GDM1 (cell line): ENCODE data around the gene PARVB.

Source experiments
- DNase-seq: peaks from one replicate; lab custom pipeline; 2025; lab: John Stamatoyannopoulos, UW

The PARVB gene

DNA sequence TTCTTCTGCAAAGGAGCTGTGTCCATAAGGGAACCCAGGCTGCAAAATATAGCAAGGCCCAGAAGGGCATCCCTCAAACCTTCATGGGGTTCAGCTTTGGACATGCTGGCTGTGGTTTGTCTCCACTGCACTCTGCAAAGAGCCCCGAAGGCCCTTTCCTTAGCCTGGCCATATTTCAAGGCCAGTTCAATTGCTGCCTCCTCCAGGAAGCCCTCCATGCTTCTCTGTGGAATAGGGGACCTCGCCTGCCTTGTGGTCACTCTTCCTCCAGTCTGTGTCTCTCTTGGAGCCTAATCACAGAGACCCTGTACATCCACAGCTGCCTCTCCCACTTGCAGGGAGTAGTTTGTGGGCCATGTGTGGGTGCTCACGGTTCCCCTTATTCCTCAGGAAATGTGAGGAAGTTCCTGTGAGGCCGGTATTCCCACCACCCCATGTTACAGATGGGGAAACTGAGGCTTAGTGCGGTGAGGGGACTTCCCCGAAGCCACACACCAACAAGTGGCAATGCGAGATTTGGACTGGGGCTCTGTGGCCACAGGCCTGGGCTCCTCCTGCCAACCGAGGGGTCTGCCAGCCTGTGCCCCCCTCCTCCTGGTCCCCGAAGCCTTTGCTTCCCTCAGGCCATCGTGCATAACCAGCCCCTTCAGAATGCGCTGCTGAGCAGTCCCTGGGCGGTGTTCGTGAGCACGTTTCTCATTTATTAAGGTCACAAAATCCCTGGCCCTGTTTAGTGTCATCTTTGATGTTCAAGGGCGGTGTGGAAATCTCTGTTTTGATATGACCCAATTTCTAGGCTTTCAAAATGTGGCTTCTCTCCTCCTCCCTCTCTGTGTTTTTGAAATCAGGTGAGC lies 65.8 kb downstream of the PARVB start:
- no peak for DNase-seq

DNA sequence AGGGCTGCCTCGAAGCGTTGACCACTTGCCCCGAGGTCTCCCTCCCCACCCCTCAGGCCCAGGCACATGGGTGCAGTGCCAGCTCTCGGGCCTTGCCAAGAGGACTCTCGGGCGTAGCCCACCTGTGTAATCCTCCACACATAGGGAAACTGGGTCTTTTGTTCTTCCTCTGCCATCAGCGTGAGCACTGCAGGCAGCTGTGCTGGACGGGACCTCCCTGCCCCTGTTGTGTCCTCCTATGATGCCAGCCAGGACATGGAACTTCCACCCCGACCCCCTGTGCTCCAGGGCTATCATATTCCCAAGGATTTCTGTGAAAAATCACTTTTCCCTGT lies 66.4 kb downstream of the PARVB start:
- no peak for DNase-seq

DNA sequence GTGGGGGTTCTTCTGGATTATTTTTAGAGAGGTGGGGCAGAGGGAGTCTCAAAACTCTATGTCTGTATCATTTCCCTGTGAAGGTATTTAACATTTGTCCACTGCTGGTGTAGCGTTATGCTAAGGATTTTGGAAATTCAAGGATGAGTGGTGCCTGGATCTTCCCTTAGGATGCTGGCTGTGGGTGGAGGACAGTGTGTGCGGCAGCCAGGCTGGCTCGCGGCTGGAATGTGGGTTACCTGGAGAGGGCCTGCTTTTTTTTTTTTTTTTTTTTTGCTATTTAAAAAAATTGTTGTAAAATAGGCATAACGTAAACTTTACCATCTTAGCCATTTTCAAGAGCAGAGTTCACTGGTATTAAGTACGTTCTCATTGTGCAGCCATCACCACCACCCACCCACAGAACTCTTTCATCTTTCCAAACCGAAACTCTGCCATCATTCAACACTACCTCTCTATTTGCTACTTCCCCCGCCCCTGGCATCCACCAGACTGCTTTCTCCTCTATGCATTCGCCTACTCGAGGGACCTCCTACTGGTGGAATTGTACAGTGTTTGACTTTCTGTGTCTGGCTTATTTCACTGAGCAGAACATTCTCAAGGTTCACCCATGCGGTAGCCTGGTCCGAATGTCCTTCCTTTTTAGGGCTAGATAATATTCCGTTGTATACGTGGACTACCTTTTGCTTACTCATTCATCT lies 67.1 kb downstream of the PARVB start:
- DNase-seq, result no peak

DNA sequence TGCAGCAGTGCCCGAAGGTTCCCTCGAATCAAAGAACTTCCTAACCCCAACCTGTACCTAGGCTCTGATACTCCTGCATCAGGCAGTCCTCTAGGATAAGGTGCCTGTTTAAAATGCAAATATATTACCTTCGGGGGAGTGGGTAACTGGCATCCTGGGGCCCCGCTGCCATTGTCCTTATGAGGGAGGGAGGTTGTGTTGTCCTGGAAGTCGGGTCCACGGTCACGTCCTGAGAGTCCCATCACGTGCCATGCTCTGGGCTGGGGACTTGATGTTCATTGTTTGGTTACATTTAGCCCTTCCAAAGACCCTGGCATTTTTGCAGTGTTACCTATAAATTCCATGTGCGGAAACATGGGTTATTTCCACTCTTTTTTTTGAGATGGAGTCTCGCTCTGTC lies 67.6 kb downstream of the PARVB start:
- no peak for DNase-seq

DNA sequence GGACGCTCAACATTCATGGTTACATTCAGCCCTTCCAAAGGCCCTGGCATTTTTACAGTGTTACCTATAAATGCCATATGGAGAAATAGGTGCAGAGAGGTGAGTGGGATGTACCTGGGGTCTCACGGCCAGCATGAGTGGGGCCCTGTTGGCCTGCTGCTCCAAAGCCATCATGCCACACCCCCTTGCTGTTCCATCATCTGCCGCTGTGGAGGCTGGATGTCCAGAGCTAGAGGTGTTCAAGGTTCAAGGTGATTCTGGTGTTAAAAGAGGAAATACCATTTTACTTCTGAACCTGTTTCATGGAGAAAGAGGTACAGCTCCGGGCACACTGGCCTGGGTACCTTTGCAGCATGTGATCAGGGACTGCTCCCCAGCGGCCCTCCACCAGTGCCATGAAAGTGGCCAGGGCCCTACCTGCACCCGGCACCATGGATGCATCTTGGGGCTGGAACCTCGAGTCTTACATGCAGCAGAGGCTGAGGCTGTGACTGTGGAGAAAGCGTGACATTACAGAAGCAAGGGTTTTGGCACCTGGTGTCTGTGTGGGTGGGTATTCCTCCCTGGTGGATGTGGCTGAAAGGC lies 68.6 kb downstream of the PARVB start:
- DNase-seq, result no peak

DNA sequence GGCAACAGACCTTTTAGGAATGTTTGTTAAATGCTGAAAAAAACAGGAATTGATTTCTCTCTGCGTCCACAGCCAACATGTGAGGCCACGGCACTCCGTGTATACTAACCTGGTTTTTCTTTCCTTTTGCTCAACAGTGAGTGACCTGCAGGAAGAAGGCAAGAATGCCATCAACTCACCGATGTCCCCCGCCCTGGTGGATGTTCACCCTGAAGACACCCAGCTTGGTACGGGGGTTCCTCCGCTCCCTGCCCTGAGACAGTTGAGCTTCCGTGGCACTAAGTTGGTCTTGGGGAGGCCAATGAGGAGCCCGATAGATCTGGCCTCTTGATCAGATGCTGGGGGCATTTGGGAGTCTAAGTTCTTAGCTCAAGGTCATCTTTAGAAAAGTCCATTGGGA lies 69.7 kb downstream of the PARVB start:
- no peak for DNase-seq

DNA sequence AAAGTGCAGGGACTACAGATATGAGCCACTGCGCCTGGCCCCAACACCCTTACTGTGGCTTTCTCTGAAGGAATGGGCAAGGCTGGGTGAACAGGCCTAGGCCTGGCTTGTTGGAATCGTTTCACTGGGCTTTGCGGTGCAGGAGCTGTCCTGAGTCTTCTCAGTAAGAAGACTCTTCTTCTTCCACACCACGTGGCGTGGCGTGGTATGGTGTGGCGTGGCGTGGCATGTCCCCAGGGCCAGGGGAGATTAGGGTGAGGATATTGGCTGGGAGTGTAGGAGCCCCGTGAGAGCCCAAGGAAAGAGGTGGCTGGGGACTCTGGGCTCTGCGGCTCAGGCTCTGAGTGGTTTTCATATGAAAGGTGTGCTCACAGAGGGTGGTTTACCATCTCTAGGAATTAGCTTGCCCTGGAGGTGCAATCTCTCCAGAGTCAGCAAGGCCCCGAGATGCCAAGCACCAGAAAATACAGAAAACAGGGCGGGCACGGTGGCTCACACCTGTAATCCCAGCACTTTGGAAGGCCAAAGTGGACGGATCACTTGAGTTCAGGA lies 70.7 kb downstream of the PARVB start:
- DNase-seq, result no peak

DNA sequence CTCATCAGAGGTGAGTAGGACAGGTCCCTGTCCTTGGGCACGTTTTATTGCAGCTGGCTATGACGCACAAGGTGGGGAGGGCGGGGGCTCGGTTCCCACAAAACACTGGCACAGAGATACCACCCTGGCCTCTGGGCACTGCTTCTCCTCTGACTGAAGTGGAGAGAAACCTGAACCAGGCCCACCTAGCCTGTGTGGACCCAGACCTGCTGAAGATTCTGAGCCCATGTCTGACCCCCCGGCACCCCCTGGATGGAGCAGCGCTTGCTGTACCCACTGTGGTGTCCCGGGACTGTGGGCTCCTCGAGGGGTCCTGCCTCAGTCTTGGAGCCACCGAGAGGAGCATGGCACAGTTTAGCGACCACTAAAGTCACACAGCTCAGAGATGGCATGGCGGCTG lies 72.6 kb downstream of the PARVB start:
- no peak for DNase-seq

DNA sequence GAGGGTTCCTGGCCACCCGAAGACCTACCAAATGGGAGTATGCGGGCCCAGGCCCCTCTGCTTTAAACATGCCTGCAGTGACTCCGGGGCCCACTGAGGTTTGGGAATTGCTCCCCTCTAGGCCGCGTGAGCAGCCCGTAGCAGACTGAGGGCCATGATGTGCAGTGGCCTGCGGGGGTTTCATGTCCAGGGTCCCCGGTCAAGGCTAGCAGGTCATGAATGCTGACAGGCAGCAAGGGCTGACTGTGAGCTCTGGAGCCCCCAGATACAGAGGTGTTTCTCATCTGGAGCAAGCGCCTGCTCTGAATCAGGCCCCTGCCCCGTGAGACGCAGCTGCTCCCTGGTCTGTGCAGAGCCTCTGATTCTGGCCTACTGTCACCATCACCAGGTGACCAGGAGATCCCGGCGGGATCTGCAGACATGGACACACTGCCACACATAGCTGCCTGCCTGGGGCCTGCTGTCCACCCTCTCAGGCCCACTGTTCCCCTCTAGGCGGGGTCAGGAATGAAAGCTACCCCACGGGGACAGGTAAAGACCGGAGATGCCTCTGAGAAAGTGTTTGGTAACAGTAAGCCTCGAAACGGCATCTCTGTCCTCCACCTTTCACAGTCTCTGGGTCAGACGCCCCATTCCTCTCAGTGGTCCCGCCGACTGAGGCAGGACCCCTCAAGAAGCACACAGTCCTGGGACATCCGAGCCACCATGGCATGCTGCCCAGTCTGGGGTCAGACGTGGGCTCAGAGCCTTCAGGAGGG lies 73.3 kb downstream of the PARVB start:
- DNase-seq, result no peak

DNA sequence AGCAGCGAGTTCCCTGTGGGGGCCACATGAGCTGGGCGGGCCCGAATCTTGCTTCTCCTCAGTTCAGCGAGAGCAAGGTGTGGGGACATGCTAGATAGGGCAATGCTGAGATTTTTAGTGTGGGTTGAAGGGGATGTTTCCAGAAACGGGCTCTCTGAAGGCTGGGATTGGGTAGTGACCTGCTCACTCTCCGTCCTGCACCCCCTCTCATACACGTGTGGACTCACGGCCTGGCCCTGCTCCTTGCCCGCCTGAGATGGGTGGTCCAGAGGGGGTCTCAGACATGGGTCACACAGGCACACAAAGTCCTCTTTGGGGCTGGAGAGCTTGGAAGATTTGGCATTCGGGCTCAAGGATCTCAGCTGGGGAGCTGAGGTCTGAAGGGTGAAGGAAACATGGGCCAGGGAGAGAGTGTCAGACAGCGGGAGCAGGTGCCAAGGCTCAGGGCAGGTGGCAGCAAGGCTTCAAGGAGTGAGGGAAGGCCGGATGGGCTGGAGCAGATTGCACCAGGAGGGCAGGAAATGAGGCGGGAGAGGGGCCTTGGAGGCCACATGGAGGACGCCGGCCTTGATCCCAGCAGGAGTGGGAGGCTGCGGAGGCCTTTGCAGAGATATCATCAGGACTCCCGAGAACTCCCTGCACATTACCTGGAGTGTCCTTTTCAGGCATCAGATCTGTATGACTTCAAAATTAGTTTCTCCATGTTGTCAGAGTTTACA lies 74.1 kb downstream of the PARVB start:
- no peak for DNase-seq

DNA sequence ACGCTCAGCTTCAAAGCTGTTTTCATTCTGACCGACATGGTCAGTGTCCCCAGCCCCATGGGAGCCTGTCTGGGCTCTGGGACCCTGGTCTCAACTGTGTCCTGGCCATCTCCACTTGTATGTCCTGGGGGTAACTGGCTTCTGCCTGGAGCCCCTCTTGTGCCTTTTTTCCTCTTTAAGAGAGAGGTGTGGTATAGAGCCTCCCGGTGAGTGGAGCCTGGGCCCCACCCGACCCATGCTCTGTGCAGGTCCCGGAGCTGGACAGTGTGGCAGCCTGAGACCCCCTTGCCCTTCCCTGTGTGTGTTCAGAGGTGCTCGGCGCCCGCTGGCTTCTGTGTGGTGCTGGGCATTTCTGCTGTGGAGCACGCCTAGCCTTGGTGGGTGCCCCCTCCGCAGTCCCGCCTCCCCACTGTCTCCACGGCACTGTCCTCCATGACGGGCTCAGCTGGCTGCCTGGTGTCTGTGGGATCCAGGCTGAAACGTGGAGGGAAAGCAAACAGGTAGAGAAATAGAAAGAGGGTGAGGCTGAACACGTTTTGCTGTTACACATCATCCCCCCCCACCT lies 74.9 kb downstream of the PARVB start:
- DNase-seq, result no peak

DNA sequence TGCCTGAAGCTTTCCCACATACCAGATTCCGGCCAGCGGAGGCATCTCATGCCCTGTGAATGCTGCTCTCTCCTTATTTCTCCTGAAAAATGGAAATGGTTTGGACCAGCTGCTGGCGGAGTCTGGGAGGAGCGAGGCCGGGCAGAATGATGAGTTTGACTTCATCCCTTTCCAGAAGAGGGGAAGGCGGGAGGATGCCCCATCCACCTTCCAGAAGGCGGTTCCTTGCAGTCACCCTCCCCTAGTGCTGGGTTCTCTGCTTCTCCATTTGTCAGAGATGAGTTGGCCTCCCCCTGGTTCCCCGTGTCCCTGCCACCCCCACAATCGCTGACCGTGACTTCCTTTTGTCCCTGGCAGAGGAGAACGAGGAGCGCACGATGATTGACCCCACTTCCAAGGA lies 75.6 kb downstream of the PARVB start:
- no peak for DNase-seq

DNA sequence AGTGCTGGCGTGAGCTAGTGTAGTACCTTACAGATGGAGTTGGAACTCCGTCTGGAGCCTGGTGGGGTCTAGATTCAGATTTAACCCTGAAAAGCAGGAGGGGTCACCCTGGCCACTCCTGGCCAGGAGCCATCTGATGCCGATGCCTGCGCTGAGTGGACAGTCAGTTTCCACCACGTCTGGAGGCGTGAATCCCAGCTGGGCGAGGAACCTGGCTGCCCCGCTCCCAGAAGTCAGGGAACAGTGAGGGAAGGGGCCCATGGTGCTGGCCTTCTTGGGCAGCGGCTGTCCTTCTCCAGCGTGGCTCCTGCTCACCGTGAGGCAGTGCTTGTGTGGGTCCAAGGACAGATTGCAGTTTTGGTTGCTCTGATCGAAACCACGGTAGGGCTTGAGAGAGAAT lies 76.3 kb downstream of the PARVB start:
- DNase-seq, result no peak

DNA sequence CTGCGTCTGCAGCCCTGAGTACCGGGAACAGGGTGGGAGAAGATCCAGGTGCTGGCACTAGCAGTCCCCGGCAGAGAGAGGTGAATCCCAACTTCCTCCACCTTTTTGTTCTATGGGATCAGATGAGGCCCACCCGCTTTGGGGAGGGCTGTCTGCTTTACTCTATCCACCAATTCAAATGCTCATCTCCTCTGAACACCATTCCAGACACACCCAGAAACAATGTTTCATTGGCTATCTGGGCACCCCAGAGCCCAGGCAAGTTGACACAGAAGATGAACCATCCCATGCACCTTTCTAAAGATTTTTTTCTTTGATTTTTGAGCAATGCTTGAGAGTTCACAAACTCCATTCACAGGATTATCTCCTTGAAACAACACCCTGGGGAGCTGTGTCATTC lies 78.0 kb downstream of the PARVB start:
- DNase-seq, result no peak

DNA sequence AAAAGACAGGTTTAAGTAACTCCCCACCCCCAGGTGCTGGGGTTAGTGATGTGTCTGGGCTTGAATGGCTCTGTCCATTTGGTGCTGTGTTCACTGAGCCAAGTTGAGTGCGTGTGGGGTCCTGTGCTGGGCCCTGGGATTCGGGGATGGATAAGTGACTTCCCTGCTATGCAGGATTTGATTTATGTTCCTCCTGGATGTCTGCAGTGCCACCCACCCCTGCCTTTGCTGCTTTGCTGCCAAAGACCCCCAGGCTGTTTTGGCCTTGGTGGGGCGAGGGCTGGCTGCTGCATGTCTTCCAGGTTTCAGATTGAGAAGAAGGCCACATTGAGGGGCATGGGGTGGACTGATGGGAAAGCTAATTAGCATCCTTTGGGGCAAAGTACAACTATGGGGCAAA lies 78.8 kb downstream of the PARVB start:
- DNase-seq, result no peak

DNA sequence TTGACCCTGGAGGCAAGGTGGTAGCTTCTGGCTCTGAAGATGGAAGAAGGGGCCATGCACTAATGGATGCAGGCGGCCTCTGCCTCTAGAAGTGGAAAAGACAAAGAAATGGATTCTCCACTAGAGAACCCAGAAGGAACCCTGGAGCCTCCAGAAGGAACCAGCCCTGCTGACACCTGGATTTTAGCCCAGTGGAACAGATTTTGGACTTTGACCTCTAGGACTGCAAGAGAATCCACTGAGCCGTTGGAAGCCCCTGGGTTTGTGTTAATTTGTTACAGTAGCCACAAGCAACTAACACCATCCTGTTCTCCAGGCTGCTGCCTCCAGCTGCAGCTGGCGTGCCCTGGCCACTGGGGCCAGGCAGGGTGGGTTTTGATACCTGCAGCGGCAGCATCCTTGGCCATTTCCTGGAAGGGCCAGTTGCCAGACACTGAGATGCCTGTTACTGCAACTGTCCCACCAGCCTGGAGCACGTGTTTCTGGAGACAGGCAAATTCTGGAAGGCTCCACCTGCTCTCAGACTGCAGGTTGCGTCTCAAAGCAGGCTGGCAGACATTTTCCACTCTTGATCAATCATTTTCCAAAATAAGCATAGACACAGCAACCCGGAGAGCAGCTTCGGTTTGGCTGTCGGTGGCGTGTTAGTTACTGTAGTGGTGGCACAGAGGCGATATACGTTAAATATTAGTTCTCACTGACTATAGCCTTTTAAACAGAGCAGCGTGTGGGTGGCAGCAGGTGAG lies 79.8 kb downstream of the PARVB start:
- no peak for DNase-seq

DNA sequence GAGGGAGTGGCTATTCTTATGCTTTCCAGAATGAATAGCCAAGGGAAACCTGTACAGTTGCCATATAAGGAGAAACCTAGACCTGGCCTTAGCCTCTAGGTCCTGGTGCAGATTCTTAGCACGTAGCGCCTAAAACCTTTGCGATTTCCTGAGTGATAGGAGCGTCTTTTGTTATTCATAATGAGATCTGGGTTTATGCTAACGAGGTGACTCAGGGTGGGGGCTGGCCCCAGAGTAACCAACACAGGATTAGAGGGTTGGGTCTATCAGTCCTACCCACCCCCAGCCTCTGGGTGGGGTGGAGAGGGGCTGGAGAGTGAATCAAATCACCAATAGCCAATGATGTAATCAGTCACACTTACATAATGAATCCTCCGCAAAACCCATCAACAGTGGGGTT lies 83.2 kb downstream of the PARVB start:
- DNase-seq, result no peak

DNA sequence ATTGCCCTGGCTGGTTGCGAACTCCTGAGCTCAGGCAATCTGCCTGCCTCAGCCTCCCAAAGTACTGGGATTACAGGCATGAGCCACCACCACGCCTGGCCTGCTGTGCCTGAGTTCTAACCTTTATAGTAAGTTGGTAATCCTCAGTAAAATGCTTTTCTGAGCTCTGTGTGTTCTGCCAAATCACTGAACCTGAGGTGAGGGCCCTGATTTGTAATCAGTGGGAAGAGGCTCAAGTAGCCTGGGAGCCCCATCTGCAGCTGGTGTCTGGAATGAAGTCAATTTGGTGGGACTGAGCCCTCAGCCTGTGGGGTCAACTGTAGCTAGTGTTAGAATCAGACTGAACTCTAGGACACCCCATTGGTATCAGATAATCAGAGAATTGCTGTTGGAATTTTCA lies 84.0 kb downstream of the PARVB start:
- no peak for DNase-seq

DNA sequence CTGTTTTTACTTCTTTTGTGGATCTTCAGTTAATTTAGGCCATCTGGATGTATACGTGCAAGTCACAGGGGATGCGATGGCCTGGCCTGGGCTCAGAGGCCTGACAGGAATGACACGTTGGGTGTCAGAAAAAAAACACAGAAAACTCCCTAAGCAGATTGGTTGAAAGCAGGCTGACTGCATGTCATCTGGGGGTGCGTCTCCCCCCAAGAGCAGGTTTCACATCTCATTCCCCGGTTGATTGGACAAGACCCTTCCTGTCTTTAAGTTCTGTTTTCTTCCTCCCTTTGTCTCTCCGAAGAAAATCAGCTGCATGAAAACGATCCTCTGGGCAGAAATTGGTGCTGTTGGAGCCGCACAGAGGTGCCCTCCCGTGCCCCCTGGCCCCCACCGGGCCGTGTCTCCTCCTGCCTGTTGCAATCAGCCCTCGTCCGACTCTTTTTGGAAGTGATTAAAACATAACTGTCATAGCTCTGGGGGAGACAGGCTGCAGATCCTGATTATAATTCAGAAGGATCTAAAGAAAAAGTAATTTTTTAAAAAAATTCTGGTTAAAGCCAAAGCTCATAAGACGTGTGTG lies 84.8 kb downstream of the PARVB start:
- DNase-seq, result no peak

DNA sequence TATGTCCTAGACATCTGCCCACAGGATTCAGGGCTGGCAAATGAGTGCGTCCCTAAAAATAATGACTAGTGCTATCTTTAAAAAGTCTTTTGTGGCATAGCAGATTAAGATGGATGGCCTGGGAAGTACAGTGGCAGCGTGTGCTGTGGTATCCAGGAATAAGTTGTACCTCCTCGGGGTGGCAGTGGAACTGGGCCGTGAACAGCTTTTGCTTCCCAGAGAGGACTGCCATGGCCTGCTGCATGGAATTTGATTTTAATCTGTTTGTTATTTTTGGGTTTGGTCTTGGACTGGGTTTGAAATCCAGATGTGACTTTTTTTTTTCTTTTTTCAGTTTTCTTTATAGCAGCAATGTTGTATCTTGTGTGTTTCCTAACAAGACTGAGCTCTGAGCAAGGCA lies 85.3 kb downstream of the PARVB start:
- DNase-seq, result no peak
